ENCODE results near the gene CAB39.

The CAB39 gene

GRCh38 chr2:230788554-230789175, 76.0 kb downstream of the CAB39 start:
- no peak for DNase-seq

GRCh38 chr2:230790981-230791380, 78.3 kb downstream of the CAB39 start:
- no peak for DNase-seq

GRCh38 chr2:230793572-230794359, 81.1 kb downstream of the CAB39 start:
- peak; percentile 99 for DNase-seq

GRCh38 chr2:230794497-230794896, 81.9 kb downstream of the CAB39 start:
- DNase-seq: no peak

GRCh38 chr2:230795856-230796255, 83.2 kb downstream of the CAB39 start:
- no peak for DNase-seq

- DNase-seq: peak; percentile 72
Observed at GRCh38 chr2:230796280-230796862, 83.7 kb downstream of the CAB39 start.

- peak; percentile 16 for DNase-seq
Observed at GRCh38 chr2:230797515-230798495, 85.2 kb downstream of the CAB39 start.

GRCh38 chr2:230798769-230799399, 86.2 kb downstream of the CAB39 start:
- peak; percentile 59 for DNase-seq

GRCh38 chr2:230805353-230806017, 92.8 kb downstream of the CAB39 start:
- DNase-seq: no peak

GRCh38 chr2:230807729-230808128, 95.1 kb downstream of the CAB39 start:
- DNase-seq: no peak

- no peak for DNase-seq
Observed at GRCh38 chr2:230809015-230809414, 96.4 kb downstream of the CAB39 start.

- no peak for DNase-seq
Observed at GRCh38 chr2:230809677-230810251, 97.1 kb downstream of the CAB39 start.

GRCh38 chr2:230811508-230811907, 98.9 kb downstream of the CAB39 start:
- DNase-seq: peak; percentile 37

- DNase-seq: no peak
Observed at GRCh38 chr2:230812033-230812432, 99.4 kb downstream of the CAB39 start.

- DNase-seq: peak; percentile 30
Observed at GRCh38 chr2:230814616-230815015, 102.0 kb downstream of the CAB39 start.

- DNase-seq: no peak
Observed at GRCh38 chr2:230815088-230815487, 102.4 kb downstream of the CAB39 start.

GRCh38 chr2:230816735-230817134, 104.1 kb downstream of the CAB39 start:
- DNase-seq: no peak

GRCh38 chr2:230819433-230819832, 106.8 kb downstream of the CAB39 start:
- DNase-seq: no peak

- no peak for DNase-seq
Observed at GRCh38 chr2:230821261-230821990, 108.8 kb downstream of the CAB39 start.

GRCh38 chr2:230821991-230822520, 109.4 kb downstream of the CAB39 start:
- DNase-seq: no peak

All from fibroblast of skin of right quadriceps (primary cell).